ENCODE data around the gene MEMO1.
"Not testable (repeated sequence)": the region's sequence is repeated elsewhere in the genome, so short reads cannot be mapped to it uniquely, and the experiment has no call there.

MEMO1 gene

DNA sequence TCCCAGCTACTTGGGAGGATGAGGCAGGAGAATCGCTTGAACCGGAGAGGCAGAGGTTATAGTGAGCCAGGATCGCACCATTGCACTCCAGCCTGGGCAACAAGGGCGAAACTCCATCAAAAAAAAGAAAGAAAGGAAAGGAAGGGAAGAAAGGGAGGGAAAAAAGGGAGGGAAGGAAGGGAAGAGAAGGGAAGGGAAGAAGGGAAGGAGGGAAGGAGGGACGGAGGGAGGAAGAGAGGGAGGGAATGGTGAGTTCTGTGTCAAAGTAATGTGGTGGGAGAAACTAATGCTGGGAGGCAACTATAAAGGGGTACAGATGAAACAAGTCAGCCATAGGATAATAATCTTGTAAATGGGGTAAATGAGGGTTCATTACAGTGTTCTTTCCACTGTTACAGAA lies 45.7 kb downstream of the MEMO1 start:
- DNase-seq (ENCODE audit: extremely low read depth, low read depth), result no peak

GRCh38 chr2:31962757-31963361 lies 47.9 kb downstream of the MEMO1 start:
- no peak for DNase-seq (ENCODE audit: extremely low read depth, low read depth)
- TF ChIP-seq, protein P1, sequence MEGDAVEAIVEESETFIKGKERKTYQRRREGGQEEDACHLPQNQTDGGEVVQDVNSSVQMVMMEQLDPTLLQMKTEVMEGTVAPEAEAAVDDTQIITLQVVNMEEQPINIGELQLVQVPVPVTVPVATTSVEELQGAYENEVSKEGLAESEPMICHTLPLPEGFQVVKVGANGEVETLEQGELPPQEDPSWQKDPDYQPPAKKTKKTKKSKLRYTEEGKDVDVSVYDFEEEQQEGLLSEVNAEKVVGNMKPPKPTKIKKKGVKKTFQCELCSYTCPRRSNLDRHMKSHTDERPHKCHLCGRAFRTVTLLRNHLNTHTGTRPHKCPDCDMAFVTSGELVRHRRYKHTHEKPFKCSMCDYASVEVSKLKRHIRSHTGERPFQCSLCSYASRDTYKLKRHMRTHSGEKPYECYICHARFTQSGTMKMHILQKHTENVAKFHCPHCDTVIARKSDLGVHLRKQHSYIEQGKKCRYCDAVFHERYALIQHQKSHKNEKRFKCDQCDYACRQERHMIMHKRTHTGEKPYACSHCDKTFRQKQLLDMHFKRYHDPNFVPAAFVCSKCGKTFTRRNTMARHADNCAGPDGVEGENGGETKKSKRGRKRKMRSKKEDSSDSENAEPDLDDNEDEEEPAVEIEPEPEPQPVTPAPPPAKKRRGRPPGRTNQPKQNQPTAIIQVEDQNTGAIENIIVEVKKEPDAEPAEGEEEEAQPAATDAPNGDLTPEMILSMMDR (IDR thresholded peaks at IDR 0.05; ENCODE audit: low read depth, low read length), result no peak

More for the DNA sequence above, 45.7 kb downstream of the MEMO1 start:
- TF ChIP-seq, protein P1 (IDR thresholded peaks at IDR 0.05; ENCODE audit: low read depth, low read length), result no peak

- TF ChIP-seq, protein P1 (IDR thresholded peaks at IDR 0.05; ENCODE audit: low read depth, low read length), result no peak
Observed at GRCh38 chr2:31958140-31958717, 52.6 kb downstream of the MEMO1 start.

DNA sequence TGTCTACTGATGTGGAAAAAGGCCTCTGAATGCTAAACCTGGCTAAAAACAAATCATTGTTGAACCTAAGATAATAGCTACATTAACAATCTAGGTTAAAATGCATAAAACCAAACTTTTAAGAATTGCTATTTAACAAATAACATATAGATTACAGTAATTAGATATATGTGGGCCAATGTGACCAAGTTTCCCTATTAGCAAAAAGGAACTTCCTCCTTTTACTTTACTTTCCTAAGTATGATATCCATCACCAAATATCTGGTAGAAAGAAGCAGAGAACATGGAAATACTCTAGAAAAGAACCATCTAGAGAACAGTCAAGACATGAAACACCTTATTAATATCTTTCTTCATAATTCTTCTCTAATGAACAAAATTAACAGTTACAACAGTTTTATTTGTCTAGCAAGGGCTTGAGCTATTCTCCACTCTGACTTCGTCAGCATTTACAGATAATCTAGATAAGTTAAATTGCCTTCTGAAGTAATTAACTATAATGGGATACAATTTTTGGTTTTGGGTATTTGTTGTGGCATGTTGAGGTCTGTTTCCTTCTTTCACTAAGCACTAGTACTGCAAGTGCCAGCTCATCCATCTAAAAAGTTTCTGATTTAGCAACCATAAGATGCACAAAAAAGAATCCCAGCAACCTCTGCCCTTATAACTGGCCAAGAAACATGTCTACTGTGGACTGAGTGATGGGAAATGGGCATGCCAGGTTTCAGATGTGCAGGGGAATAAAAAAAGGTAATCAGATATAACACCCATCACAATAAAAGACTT lies 53.3 kb downstream of the MEMO1 start:
- TF ChIP-seq, protein P1 (IDR thresholded peaks at IDR 0.05; ENCODE audit: low read depth, low read length), result no peak
- no peak for DNase-seq (ENCODE audit: extremely low read depth, low read depth)

More at GRCh38 chr2:31958140-31958717, 52.6 kb downstream of the MEMO1 start:
- no peak for DNase-seq (ENCODE audit: extremely low read depth, low read depth)

DNA sequence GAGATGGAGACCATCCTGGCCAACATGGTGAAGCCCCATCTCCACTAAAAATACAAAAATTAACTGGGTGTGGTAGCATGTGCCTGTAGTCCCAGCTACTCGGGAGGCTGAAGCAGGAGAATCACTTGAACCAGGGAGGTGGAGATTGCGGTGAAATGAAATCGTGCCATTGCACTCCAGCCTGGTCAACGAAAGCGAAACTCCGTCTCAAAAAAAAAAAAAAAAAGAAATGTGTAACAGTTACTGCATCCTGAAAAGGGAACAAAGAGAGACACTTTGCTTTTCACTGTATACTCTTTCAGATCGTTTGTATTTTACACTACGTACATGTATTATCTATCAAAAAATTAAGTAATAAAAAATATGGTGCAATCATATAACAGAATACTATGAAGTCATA lies 53.9 kb downstream of the MEMO1 start:
- DNase-seq (ENCODE audit: extremely low read depth, low read depth), result not testable (repeated sequence)

GRCh38 chr2:31956312-31956711 lies 54.5 kb downstream of the MEMO1 start:
- TF ChIP-seq, protein P1 (IDR thresholded peaks at IDR 0.05; ENCODE audit: low read depth, low read length), result no peak
- DNase-seq (ENCODE audit: extremely low read depth, low read depth), result no peak

DNA sequence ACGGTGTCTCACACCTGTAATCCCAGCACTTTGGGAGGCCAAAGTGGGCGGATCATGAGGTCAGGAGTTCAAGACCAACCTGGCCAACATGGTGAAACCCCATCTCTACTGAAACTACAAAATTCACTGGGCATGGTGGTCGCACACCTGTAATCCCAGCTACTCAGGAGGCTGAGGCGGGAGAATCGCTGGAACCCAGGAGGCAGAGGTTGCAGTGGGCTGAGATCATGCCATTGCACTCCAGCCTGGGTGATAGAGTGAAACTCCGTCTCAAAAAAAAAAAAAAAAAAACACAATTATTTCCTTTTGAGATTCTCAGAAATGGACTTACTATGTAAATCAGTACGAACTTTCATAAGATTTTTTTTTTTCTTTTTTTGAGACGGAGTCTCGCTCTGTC lies 57.7 kb downstream of the MEMO1 start:
- DNase-seq (ENCODE audit: extremely low read depth, low read depth), result not testable (repeated sequence)

GRCh38 chr2:31950946-31951562 lies 59.8 kb downstream of the MEMO1 start:
- no peak for DNase-seq (ENCODE audit: extremely low read depth, low read depth)
- TF ChIP-seq, protein P1 (IDR thresholded peaks at IDR 0.05; ENCODE audit: low read depth, low read length), result no peak
